ENCODE measurements around the gene TTC23L.

The TTC23L gene

DNA sequence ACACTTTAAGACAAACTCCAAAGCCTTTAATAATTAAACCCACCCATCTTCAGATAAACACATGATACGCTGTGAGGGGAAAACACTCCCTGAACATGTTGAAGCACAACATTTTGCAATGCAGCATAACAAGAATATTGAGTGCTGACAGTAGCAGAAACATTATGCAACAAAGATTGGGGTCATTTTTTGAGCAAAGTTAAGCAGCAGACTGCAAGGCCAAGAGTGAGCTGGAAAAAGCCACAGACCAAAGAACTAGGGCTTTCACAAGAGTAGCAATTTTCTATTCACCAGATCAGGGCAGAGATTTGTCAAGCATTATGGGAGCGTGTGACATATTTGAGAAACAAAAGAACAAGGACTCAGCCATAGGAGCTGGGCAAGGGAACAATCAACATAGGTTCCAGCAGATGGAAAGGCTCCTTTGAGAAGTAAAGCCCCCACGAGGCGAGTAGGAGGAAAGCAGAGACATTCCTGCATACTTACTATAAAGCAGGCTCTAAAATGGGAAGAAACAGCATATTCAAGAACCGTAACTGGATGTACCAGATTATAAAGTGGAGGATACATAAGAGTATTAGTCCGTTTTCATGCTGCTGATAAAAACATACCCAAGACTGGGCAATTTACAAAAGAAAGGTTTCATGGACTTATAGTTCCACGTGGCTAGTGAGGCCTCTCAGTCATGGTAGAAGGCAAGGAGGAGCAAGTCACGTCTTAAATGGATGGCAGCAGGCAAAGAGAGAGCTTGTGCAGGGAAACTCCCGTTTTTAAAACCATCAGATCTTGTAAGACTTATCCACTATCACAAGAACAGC, 4.8 kb upstream of the TTC23L start:
- DNase-seq: no peak

DNA sequence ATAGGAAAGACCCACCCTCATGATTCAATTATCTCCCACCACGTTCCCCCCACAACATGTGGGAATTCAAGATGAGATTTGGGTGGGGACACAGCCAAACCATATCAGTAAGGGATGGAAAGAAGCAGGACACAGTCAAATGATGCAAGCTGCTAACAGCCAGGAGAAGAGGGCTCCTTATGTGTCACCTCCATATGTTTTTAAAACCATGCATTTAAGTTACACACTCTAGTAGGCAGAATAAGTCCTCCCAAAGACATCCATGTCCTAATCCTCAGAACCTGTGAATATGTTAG, 4.2 kb upstream of the TTC23L start:
- no peak for DNase-seq

GRCh38 chr5:34835664-34836063, 3.3 kb upstream of the TTC23L start:
- DNase-seq: no peak

- no peak for DNase-seq
These were observed 2.9 kb downstream of the TTC23L start for GRCh38 chr5:34841816-34842215.

GRCh38 chr5:34842554-34842953, 3.6 kb downstream of the TTC23L start:
- no peak for DNase-seq

- no peak for DNase-seq
These were observed 4.5 kb downstream of the TTC23L start for GRCh38 chr5:34843497-34843896.

- DNase-seq: no peak
These were observed 5.1 kb downstream of the TTC23L start for GRCh38 chr5:34844106-34844505.

GRCh38 chr5:34844999-34845398, 6.0 kb downstream of the TTC23L start:
- peak; percentile 2 for DNase-seq

DNA sequence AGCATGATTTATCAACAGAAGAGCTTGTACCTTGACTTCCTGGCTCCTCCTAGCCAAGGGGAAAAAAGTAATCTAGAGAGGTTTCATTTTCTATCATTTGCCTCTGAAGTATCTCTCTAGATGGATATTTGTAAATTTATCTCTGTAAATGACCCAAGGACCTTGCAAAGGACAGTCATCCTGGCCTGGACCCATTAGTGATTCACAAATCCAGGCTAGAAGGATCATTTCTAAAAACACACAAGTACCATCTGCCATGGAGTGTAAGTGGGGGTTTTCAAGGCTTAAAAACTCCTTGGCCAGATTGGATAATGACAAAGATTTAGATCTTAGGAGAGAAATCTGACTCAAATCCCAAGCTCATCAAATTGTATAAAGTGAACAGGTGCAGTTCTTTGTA, 8.1 kb downstream of the TTC23L start:
- DNase-seq: peak; percentile 98

DNA sequence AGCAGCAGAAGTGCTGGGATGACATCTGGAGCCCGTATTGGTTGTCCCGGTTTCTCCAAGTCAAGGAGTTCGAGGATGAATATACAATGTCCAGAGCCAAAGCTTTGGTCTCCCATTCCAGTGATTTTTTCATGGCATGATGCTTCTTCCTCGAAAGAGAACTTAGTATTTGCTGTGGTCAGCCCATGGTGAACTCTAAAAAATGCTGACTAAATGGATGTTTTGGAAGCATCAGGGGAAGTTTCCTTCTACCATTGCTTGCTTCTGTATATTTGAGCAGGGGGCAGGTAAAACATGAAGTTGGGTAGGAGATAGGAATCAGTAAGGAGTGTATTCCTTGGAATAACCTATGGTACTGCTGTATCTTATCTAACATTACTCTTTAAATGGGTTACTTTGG, 8.6 kb downstream of the TTC23L start:
- DNase-seq: no peak

DNA sequence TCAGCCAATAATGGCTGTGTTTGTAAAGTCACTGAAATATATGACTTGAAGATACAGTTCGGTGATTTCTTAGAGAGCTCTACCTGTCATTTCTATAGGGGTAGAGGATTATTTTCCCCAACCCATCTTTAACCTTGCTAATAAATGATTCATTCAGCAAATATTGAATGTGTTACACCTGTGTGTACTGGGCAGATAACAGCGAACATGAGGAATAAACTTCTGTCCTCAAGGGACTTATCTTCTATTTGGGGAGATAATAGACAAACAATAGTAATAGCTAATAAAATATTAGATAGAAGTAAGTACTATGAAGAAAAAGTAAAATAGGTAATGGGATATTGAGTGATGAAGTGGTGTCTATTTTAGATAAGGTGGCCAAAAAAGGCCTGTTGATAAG, 9.3 kb downstream of the TTC23L start:
- no peak for DNase-seq

DNA sequence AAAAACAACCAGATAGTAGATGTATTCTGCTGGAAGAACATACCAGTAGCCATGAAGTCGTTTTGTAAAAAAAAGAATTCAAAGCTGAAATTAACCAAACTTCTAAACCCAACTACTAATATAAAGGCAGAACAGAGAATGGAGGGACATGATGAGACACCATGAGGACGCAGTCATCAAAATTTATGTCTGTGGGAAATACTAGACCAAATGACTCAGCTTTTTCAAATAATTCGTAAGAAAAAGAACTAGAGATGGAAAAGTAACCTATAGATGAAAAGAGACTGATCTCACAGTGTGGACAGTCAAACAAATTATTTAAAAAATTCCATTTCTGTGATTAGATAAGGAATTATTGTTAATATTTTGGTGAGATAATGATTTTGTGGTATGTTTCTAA, 10.3 kb downstream of the TTC23L start:
- no peak for DNase-seq

- no peak for DNase-seq
These were observed 15.7 kb downstream of the TTC23L start for GRCh38 chr5:34854459-34855174.

GRCh38 chr5:34857161-34857560, 18.2 kb downstream of the TTC23L start:
- no peak for DNase-seq

DNA sequence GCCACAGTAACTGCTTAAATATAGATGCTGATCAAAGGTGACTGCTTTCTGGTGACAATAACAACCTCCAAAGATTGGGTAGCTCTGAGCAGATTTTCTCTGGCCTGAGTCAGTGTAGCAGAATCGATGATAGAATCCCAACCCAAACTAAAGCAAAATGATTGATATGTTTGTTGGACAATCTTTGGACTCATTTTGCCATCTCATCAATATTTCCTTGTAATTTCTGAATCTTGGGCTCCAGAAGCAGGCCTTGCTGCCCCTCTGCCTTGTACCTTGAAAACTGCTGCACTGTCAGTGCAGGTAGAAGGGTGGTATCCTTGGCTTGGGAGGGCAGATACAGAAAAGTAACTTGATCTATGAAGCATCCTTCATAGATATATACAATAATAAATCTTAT, 18.9 kb downstream of the TTC23L start:
- no peak for DNase-seq

- DNase-seq: no peak
These were observed 19.8 kb downstream of the TTC23L start for GRCh38 chr5:34858790-34859189.

DNA sequence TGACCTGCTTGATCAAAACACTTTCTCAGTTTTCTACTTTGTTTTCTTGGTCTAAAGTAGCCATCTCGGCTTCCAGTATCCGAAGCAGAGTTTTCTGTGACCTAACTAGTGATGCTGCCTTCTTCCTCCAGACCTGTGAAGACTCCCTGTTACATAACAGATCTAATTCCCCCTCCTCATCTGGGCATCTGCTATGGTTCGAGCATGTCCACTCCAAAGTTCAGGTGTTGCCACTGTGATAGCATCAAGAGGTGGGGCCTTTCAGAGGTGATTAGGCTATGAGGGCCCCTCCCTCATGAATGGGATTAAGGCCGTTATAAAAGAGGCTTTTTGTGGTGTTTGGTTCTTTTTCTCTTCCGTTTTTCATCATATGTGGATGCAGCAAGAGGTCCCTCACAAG, 20.3 kb downstream of the TTC23L start:
- DNase-seq: no peak

DNA sequence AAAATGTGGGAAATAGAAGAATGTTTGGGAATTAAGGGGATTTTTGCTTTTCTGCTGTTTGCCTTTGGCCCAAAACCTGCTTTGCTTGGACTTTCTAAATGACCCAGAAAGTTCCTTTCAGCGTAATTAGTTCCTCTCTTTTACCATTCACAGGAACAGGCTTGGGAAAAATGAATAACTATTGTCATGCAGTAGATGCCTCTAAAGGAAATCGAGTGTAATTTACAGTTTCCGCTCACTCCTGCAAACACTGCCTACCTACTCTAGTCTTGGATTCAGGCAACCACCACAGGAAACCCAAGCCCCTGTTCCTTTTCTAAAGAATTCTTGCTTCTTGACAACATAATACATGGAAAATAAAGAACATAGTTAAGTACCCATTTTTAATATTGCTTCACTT, 25.0 kb downstream of the TTC23L start:
- no peak for DNase-seq

GRCh38 chr5:34865091-34865490, 26.1 kb downstream of the TTC23L start:
- DNase-seq: no peak

DNA sequence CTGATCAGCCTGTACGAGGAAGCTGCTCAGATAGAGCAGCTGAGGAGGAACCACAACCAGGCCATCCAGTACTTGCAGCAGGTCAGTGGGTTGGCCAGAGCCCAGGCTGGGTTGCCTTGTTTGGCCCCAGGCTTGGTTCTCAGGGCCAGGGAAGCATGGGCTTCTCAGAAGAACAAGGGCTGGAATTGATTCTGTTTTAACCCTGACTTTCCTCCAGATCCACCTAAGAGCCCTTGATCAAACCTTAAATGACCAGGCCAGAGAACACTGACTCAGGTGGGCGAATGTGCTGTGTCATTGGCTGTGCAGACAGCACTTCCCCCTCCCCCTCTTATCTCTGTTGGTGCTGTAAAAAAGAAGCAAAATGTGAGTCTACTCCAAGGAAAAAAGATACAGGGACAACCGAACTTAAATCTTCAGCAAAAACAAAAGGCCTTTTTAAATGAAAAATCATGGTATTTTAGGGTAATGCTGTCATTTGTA, 28.1 kb downstream of the TTC23L start:
- DNase-seq: no peak

- DNase-seq: no peak
These were observed 28.7 kb downstream of the TTC23L start for GRCh38 chr5:34867660-34868059.

- no peak for DNase-seq
These were observed 29.8 kb downstream of the TTC23L start for GRCh38 chr5:34868791-34869190.

DNA sequence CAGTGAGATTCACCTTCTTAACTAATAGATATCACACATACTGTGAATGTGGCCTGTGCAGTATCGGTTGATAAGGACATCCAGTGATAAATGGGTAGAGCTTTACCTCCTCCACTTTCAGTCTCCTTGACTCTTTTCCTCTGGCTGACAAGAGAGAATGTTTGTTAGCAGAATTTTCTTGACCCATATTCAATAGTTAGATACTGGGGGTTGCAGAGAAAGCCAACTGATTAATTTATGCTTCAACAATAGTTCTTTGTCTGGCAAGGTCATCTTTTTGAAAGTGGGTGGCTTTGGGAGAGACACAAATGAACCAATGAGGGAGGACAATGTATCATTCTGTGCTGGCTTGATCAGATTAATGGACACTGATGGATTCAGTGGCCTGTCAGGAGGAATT, 30.3 kb downstream of the TTC23L start:
- DNase-seq: no peak

DNA sequence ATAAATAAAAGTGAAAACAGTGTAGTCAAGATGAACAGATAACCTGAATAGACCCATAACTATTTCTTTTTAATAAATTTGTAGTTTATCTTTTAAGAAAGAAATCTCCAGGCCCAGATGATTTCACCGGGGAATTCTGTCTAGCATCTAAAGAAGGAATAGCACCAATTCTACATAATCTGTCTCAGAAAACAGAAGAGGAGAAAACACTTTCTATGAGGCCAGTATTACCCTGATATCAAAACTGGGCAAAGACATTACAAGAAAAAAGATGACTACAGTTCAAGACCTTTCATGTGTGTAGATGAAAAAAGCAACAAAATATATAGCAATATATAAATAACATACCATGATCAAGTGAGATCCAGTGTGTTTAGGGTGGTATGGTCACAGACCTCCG, 31.4 kb downstream of the TTC23L start:
- DNase-seq: no peak

DNA sequence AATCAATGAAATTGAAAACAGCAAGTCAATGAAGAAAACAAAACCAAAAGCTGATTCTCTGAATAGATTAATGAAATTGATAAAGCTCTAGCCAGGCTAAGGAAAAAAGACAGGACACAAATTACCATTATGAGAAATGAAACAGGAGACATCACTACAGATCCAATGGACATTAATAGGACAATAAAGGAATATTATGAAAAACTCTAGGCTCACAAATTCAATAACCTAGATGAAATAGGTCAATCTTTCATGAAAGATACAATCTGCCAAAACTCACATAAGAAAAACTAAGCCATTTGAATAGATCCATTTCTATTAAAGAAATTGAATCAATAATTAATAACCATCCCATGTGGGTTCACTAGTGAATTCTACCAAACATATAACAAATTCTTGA, 37.3 kb downstream of the TTC23L start:
- no peak for DNase-seq
